ENCODE data around the gene SMC5.

Gene SMC5

GRCh38 chr9:70257991-70258691 lies 637 bp upstream of the SMC5 start:
- Histone ChIP-seq H4K20me1 (ENCODE audit: insufficient read depth, low read length, poor library complexity, severe bottlenecking) (peaks cover 38% of the 10 kb centered on the region), H3K4me2 (ENCODE audit: low read depth, low read length, poor library complexity, severe bottlenecking) (peak overlapping the region; percentile 92), H3K36me3 (ENCODE audit: insufficient read depth, low read length) (no peaks in the 10 kb centered on the region), H2AFZ (ENCODE audit: low read length) (peak overlapping the region; percentile 96), H3K9me2 (replicated peaks; ENCODE audit: low read depth, low read length) (no peaks in the 10 kb centered on the region), H3K27me3 (ENCODE audit: insufficient read depth, low read length, poor library complexity, severe bottlenecking) (no peaks in the 10 kb centered on the region), H3K79me2 (ENCODE audit: insufficient read depth, low read length) (peaks cover 58% of the 10 kb centered on the region), H3K4me1 (ENCODE audit: insufficient read depth, low read length, poor library complexity, severe bottlenecking) (peaks cover 79% of the 10 kb centered on the region), H3K9ac (ENCODE audit: low read depth, low read length, poor library complexity, severe bottlenecking) (peak overlapping the region; percentile 90), H3K4me3 (ENCODE audit: low read length, poor library complexity, severe bottlenecking) (peak overlapping the region; percentile 79), H3F3A (ENCODE audit: low read depth) (no peaks in the 10 kb centered on the region), H3K9me3 (ENCODE audit: insufficient read depth, low read depth, low read length) (no peaks in the 10 kb centered on the region)
- TF ChIP-seq EZH2phosphoT487 (IDR thresholded peaks at IDR 0.05; ENCODE audit: borderline replicate concordance) = no peak
- TF ChIP-seq CTCF (conservative IDR thresholded peaks at IDR 0.05; ENCODE audit: low read length) = no peak

- Histone ChIP-seq H3K36me3 (ENCODE audit: insufficient read depth, low read length) (peaks cover 4% of the 10 kb centered on the region; the same call in 1 of the 2 replicates), H3K9me2 (replicated peaks; ENCODE audit: low read depth, low read length) (no peaks in the 10 kb centered on the region), H2AFZ (ENCODE audit: low read length) (peak overlapping the region; percentile 96), H3K4me1 (ENCODE audit: insufficient read depth, low read length, poor library complexity, severe bottlenecking) (peaks cover 86% of the 10 kb centered on the region), H3K9ac (ENCODE audit: low read depth, low read length, poor library complexity, severe bottlenecking) (peak overlapping the region; percentile 90), H3K79me2 (ENCODE audit: insufficient read depth, low read length) (peaks cover 70% of the 10 kb centered on the region), H3F3A (ENCODE audit: low read depth) (no peaks in the 10 kb centered on the region), H3K4me2 (ENCODE audit: low read depth, low read length, poor library complexity, severe bottlenecking) (peak overlapping the region; percentile 96), H4K20me1 (ENCODE audit: insufficient read depth, low read length, poor library complexity, severe bottlenecking) (peaks cover 51% of the 10 kb centered on the region), H3K4me3 (ENCODE audit: low read length, poor library complexity, severe bottlenecking) (peak overlapping the region; percentile 79), H3K27me3 (ENCODE audit: insufficient read depth, low read length, poor library complexity, severe bottlenecking) (no peaks in the 10 kb centered on the region), H3K9me3 (ENCODE audit: insufficient read depth, low read depth, low read length) (no peaks in the 10 kb centered on the region)
- TF ChIP-seq CTCF (conservative IDR thresholded peaks at IDR 0.05; ENCODE audit: low read length) (no peak), EZH2phosphoT487 (IDR thresholded peaks at IDR 0.05; ENCODE audit: borderline replicate concordance) (no peak)
These were observed 679 bp downstream of the SMC5 start for GRCh38 chr9:70259512-70259802.

- Histone ChIP-seq H3K9me2 (replicated peaks; ENCODE audit: low read depth, low read length) (no peaks in the 10 kb centered on the region), H3K9me3 (ENCODE audit: insufficient read depth, low read depth, low read length) (no peaks in the 10 kb centered on the region), H3K79me2 (ENCODE audit: insufficient read depth, low read length) (peaks cover 76% of the 10 kb centered on the region), H2AFZ (ENCODE audit: low read length) (no peak overlapping the region), H3K36me3 (ENCODE audit: insufficient read depth, low read length) (peaks cover 10% of the 10 kb centered on the region; the same call in 1 of the 2 replicates), H3K4me2 (ENCODE audit: low read depth, low read length, poor library complexity, severe bottlenecking) (peak overlapping the region; percentile 96), H3K27me3 (ENCODE audit: insufficient read depth, low read length, poor library complexity, severe bottlenecking) (no peaks in the 10 kb centered on the region), H3K4me1 (ENCODE audit: insufficient read depth, low read length, poor library complexity, severe bottlenecking) (peaks cover 85% of the 10 kb centered on the region), H3F3A (ENCODE audit: low read depth) (no peaks in the 10 kb centered on the region), H3K4me3 (ENCODE audit: low read length, poor library complexity, severe bottlenecking) (peak overlapping the region; percentile 79), H3K9ac (ENCODE audit: low read depth, low read length, poor library complexity, severe bottlenecking) (peak overlapping the region; percentile 90), H4K20me1 (ENCODE audit: insufficient read depth, low read length, poor library complexity, severe bottlenecking) (peaks cover 53% of the 10 kb centered on the region)
- TF ChIP-seq CTCF (conservative IDR thresholded peaks at IDR 0.05; ENCODE audit: low read length) (no peak), EZH2phosphoT487 (IDR thresholded peaks at IDR 0.05; ENCODE audit: borderline replicate concordance) (no peak)
These were observed 1.2 kb downstream of the SMC5 start for GRCh38 chr9:70260007-70260443.

Measured in Loucy (cell line).